SK-N-MC (cell line): ENCODE data around the gene SKAP2.

ENCODE experiments used
- EZH2 ChIP-seq: fragments of 200-600 bp; sonication (generic); IDR thresholded peaks from one replicate; pipeline ENCODE4 v1.6.1; 2017; ENCODE audit warnings: antibody characterized with exemption
- FOXP2 ChIP-seq: optimal IDR thresholded peaks from 2 replicates; pipeline ENCODE3; 2011; ENCODE audit warnings: mild to moderate bottlenecking, moderate library complexity; ENCODE audit not compliant: insufficient read depth; ENCODE audit errors: extremely low read length, control extremely low read depth
- POLR2AphosphoS5 ChIP-seq: IDR thresholded peaks from 2 replicates; pipeline ENCODE4 v1.6.1; 2012; ENCODE audit warnings: mild to moderate bottlenecking, low read depth, low read length, borderline replicate concordance

- TF ChIP-seq EZH2 = no peak
- TF ChIP-seq POLR2AphosphoS5 = no peak
- TF ChIP-seq FOXP2 = no peak
Observed at GRCh38 chr7:26684447-26684846, 179.9 kb downstream of the SKAP2 start.
